A673 (cell line): ENCODE data around the gene SLC18B1. TPM values are rescaled to one million over a fixed set of nuclear protein-coding genes. Genes with fewer than 3 reads are reported as not detected.

Source experiments
- BruUV-seq: library from RNA; stranded (reverse); fragments of 400-500 nt; replicated peaks from 2 replicates; lab custom pipeline; 2021; lab: Mats Ljungman, UMichigan
- CTCF ChIA-PET: fragments of 300-600 bp; sonication (Branson Sonifier 250); formaldehyde crosslinking; loops from one replicate; lab custom pipeline; 2022; ENCODE audit warnings: antibody characterized with exemption; lab: Charles Lee
- POLR2A ChIA-PET: fragments of 300-600 bp; sonication (Branson Sonifier 250); formaldehyde crosslinking; loops from one replicate; lab custom pipeline; 2022; ENCODE audit warnings: antibody characterized with exemption; ENCODE audit not compliant: low non-redundant PET; lab: Charles Lee
- DNase-seq: peaks from one replicate; pipeline ENCODE4 v3.0.0-alpha.2; 2015; ENCODE audit warnings: low spot score
- H3K27ac ChIP-seq: fragments of 200-600 bp; sonication (generic); 2 replicates; pipeline ENCODE4 v1.5.1; 2016; ENCODE audit warnings: mixed run types, low read depth, mild to moderate bottlenecking, mixed read lengths, antibody characterized with exemption, low read length; ENCODE audit not compliant: poor library complexity, severe bottlenecking
- H3K27me3 ChIP-seq: fragments of 200-600 bp; sonication (generic); replicated peaks from 2 replicates; pipeline ENCODE4 v1.6.1; 2017; ENCODE audit warnings: mixed run types, low read depth, mild to moderate bottlenecking, mixed read lengths, antibody characterized with exemption, low read length; ENCODE audit not compliant: insufficient read depth, poor library complexity
- H3K36me3 ChIP-seq: fragments of 200-600 bp; sonication (generic); 2 replicates; pipeline ENCODE4 v1.6.1; 2016; ENCODE audit warnings: mixed run types, mild to moderate bottlenecking, mixed read lengths, antibody characterized with exemption, low read length; ENCODE audit not compliant: insufficient read depth, poor library complexity, severe bottlenecking
- H3K4me1 ChIP-seq: fragments of 200-600 bp; sonication (generic); 2 replicates; pipeline ENCODE4 v1.6.1; 2017; ENCODE audit warnings: mixed run types, mild to moderate bottlenecking, mixed read lengths, antibody characterized with exemption, low read length; ENCODE audit not compliant: insufficient read depth, poor library complexity, severe bottlenecking
- H3K4me3 ChIP-seq: fragments of 200-600 bp; sonication (generic); 2 replicates; pipeline ENCODE4 v1.5.1; 2016; ENCODE audit warnings: low read depth, mixed run types, mild to moderate bottlenecking, mixed read lengths, low read length; ENCODE audit not compliant: poor library complexity, severe bottlenecking
- H3K9me3 ChIP-seq: fragments of 200-600 bp; sonication (generic); 2 replicates; pipeline ENCODE4 v1.6.1; 2016; ENCODE audit warnings: mixed run types, low read depth, mild to moderate bottlenecking, mixed read lengths, antibody characterized with exemption, low read length; ENCODE audit not compliant: poor library complexity, severe bottlenecking
- CTCF ChIP-seq: fragments of 300-800, 200-600 bp; sonication (generic); conservative IDR thresholded peaks from 2 replicates; pipeline ENCODE4 v1.5.1; 2017; ENCODE audit warnings: low read depth, mild to moderate bottlenecking, antibody characterized with exemption, low read length, moderate library complexity, mixed read lengths
- EZH2 ChIP-seq: fragments of 200-600 bp; sonication (generic); IDR thresholded peaks from 2 replicates; pipeline ENCODE4 v1.6.1; 2017; ENCODE audit warnings: borderline replicate concordance, low read depth, mild to moderate bottlenecking, mixed read lengths, antibody characterized with exemption, low read length; ENCODE audit not compliant: poor library complexity, severe bottlenecking
- intact Hi-C: fragments of 100-400 bp; cut with micrococcal nuclease; formaldehyde crosslinking; loops from one replicate; pipeline ENCODE4 v1.10.0; 2022; ENCODE audit not compliant: unreplicated experiment
- total RNA-seq: library from RNA; stranded (reverse); gene quantifications from 2 replicates; pipeline ENCODE4 v1.2.3, GENCODE V29; 2021

The SLC18B1 gene
- total RNA-seq, 1 experiment from 2014 or later, result 25.2 TPM

- no peaks in the 10 kb centered on the region for H3K4me1 ChIP-seq
- CTCF ChIA-PET, result no interaction called here
- DNase-seq, result no peak
- BruUV-seq, result no TSS peak
- no peaks in the 10 kb centered on the region for H3K36me3 ChIP-seq
- intact Hi-C loops, result no loop called here
- TF ChIP-seq EZH2 (no peak), CTCF (peak; percentile 22; the same call in 1 of the 2 replicates)
- H3K9me3 ChIP-seq, result no peaks in the 10 kb centered on the region
- no peak overlapping the region for H3K4me3 ChIP-seq
- H3K27ac ChIP-seq, result no peak overlapping the region
- peaks cover 31% of the 10 kb centered on the region for H3K27me3 ChIP-seq
- POLR2A ChIA-PET, result no interaction called here
Measured at GRCh38 chr6:132728616-132729015, 69.8 kb downstream of the SLC18B1 start.

GRCh38 chr6:132726608-132726975 is 71.8 kb downstream of the SLC18B1 start:
- ChIA-PET CTCF (no interaction called here), POLR2A (no interaction called here)
- H3K27ac ChIP-seq, result no peak overlapping the region
- TF ChIP-seq CTCF (no peak), EZH2 (no peak)
- no peaks in the 10 kb centered on the region for H3K4me1 ChIP-seq
- BruUV-seq, result no TSS peak
- no peaks in the 10 kb centered on the region for H3K36me3 ChIP-seq
- intact Hi-C loops, result no loop called here
- no peak for DNase-seq
- no peaks in the 10 kb centered on the region for H3K9me3 ChIP-seq
- peaks cover 41% of the 10 kb centered on the region for H3K27me3 ChIP-seq
- H3K4me3 ChIP-seq, result no peak overlapping the region

- intact Hi-C loops, result no loop called here
- Histone ChIP-seq H3K27ac (no peak overlapping the region), H3K9me3 (no peaks in the 10 kb centered on the region), H3K36me3 (no peaks in the 10 kb centered on the region), H3K4me3 (no peak overlapping the region), H3K27me3 (peaks cover 39% of the 10 kb centered on the region), H3K4me1 (no peaks in the 10 kb centered on the region)
- no peak for TF ChIP-seq CTCF
- TF ChIP-seq EZH2, result no peak
- no TSS peak for BruUV-seq
- ChIA-PET CTCF (no interaction called here), POLR2A (no interaction called here)
- no peak for DNase-seq
Measured at GRCh38 chr6:132725947-132726607, 72.4 kb downstream of the SLC18B1 start.
